GM12878 (cell line): ENCODE results near the gene CEACAM21. TPM values are rescaled to one million over a fixed set of nuclear protein-coding genes. Genes with fewer than 3 reads are reported as not detected.

ENCODE experiments used
- ASH2L ChIP-seq: fragments of 300-600, 200-600 bp; sonication (generic); IDR thresholded peaks from 2 replicates; pipeline ENCODE4 v1.6.1; 2017; ENCODE audit warnings: low read depth, mild to moderate bottlenecking, borderline replicate concordance
- POU2F2 ChIP-seq: IDR thresholded peaks from 3 replicates; pipeline ENCODE4 v1.6.1; 2011; ENCODE audit warnings: low read depth, mild to moderate bottlenecking, low read length, borderline replicate concordance
- RAD51 ChIP-seq: fragments of 450-650 bp; IDR thresholded peaks from 2 replicates; pipeline ENCODE4 v1.6.1; 2016; ENCODE audit warnings: moderate library complexity, mild to moderate bottlenecking, inconsistent platforms
- ZZZ3 ChIP-seq: IDR thresholded peaks from 2 replicates; pipeline ENCODE4 v1.6.1; 2011; ENCODE audit warnings: low read depth; ENCODE audit not compliant: control insufficient read depth, insufficient read length
- polyA plus RNA-seq, 11 experiments: library from polyadenylated mRNA; depleted of rRNA in 4 of 11; unstranded in 6 of 11; stranded (reverse) in 5 of 11; fragments of >200 nt; fragmentation: Nextera tagmentation in 4 of 11; fragmentation: Illumina TruSeq in 1 of 11; extraction: Ambion mirVana in 4 of 11; extraction: Trizol in 1 of 11; gene quantifications; 1 replicate in 1 of 11; 2 replicates in 10 of 11; pipeline versions ENCODE4 v1.2.1 to v1.2.3, GENCODE V29; 2011 to 2016; ENCODE audit warnings: inconsistent platforms in 2 of 11, missing spikeins in 2 of 11, low read depth in 1 of 11
- total RNA-seq, 4 experiments: library from RNA; depleted of rRNA in 3 of 4; stranded (reverse); fragments of >200 nt in 3 of 4; fragmentation: Illumina TruSeq in 1 of 4; extraction: Trizol in 1 of 4; gene quantifications; 2 replicates each; pipeline versions ENCODE4 v1.2.1 to v1.2.3, GENCODE V29; 2013 to 2021
- TF ChIP-seq, protein P1 (sequence below): fragments of 450-650 bp; IDR thresholded peaks from 2 replicates; pipeline ENCODE4 v1.6.1; 2017; ENCODE audit warnings: mild to moderate bottlenecking, moderate library complexity
- TF ChIP-seq, protein P2 (sequence below): fragments of 450-650 bp; formaldehyde crosslinking; IDR thresholded peaks from 2 replicates; pipeline ENCODE4 v1.4.0; 2020; ENCODE audit warnings: mild to moderate bottlenecking, moderate library complexity
- TF ChIP-seq, protein P3 (sequence below): fragments of 450-650 bp; IDR thresholded peaks from 2 replicates; pipeline ENCODE4 v1.6.1; 2017; ENCODE audit warnings: mild to moderate bottlenecking, low read depth, inconsistent platforms; ENCODE audit not compliant: poor library complexity, severe bottlenecking
- TF ChIP-seq, protein P4 (sequence below): fragments of 450-650 bp; IDR thresholded peaks from 2 replicates; pipeline ENCODE4 v1.6.1; 2017; ENCODE audit warnings: mild to moderate bottlenecking, moderate library complexity
- TF ChIP-seq, protein P5 (sequence below): fragments of 450-650 bp; formaldehyde crosslinking; IDR thresholded peaks from 2 replicates; pipeline ENCODE4 v1.5.0; 2022; ENCODE audit warnings: mild to moderate bottlenecking, missing genetic modification characterization

The CEACAM21 gene
- total and polyA plus RNA-seq, 10 of the 15 experiments (the other 5 are each of a cell fraction or from before 2014, with no cell fraction given), result 0.87 to 13.6 (median 8.1) TPM

DNA sequence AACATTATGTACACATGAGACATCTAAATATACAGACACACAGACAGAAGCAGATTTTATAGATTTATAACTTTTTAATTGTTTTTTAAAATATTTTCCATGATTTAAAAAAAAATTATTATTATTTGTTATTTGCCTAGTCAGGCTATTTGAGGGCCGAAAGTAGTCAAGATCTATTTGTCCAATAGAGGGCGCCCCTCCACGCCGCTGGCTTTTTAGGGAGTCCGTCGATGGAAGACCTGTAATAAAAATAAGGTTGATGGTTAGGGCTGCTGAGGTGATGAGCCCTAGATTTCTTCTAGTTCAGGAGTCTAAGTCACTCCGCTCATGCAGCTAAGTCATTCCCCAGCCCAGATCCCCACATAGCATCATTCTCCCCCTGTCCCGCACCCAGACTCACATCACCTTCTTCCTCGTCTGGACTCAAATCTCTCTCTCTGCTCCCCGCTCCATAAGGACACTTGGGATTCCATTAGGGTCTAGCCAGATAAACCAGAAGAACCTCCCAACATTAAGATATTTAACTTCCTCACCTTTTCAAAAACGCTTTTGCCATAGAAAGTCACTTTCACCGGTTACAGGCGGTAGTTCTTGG lies 33.9 kb upstream of the CEACAM21 start (continued):
- TF ChIP-seq, protein P1, sequence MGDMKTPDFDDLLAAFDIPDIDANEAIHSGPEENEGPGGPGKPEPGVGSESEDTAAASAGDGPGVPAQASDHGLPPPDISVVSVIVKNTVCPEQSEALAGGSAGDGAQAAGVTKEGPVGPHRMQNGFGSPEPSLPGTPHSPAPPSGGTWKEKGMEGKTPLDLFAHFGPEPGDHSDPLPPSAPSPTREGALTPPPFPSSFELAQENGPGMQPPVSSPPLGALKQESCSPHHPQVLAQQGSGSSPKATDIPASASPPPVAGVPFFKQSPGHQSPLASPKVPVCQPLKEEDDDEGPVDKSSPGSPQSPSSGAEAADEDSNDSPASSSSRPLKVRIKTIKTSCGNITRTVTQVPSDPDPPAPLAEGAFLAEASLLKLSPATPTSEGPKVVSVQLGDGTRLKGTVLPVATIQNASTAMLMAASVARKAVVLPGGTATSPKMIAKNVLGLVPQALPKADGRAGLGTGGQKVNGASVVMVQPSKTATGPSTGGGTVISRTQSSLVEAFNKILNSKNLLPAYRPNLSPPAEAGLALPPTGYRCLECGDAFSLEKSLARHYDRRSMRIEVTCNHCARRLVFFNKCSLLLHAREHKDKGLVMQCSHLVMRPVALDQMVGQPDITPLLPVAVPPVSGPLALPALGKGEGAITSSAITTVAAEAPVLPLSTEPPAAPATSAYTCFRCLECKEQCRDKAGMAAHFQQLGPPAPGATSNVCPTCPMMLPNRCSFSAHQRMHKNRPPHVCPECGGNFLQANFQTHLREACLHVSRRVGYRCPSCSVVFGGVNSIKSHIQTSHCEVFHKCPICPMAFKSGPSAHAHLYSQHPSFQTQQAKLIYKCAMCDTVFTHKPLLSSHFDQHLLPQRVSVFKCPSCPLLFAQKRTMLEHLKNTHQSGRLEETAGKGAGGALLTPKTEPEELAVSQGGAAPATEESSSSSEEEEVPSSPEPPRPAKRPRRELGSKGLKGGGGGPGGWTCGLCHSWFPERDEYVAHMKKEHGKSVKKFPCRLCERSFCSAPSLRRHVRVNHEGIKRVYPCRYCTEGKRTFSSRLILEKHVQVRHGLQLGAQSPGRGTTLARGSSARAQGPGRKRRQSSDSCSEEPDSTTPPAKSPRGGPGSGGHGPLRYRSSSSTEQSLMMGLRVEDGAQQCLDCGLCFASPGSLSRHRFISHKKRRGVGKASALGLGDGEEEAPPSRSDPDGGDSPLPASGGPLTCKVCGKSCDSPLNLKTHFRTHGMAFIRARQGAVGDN, result no peak
- TF ChIP-seq, protein P2, sequence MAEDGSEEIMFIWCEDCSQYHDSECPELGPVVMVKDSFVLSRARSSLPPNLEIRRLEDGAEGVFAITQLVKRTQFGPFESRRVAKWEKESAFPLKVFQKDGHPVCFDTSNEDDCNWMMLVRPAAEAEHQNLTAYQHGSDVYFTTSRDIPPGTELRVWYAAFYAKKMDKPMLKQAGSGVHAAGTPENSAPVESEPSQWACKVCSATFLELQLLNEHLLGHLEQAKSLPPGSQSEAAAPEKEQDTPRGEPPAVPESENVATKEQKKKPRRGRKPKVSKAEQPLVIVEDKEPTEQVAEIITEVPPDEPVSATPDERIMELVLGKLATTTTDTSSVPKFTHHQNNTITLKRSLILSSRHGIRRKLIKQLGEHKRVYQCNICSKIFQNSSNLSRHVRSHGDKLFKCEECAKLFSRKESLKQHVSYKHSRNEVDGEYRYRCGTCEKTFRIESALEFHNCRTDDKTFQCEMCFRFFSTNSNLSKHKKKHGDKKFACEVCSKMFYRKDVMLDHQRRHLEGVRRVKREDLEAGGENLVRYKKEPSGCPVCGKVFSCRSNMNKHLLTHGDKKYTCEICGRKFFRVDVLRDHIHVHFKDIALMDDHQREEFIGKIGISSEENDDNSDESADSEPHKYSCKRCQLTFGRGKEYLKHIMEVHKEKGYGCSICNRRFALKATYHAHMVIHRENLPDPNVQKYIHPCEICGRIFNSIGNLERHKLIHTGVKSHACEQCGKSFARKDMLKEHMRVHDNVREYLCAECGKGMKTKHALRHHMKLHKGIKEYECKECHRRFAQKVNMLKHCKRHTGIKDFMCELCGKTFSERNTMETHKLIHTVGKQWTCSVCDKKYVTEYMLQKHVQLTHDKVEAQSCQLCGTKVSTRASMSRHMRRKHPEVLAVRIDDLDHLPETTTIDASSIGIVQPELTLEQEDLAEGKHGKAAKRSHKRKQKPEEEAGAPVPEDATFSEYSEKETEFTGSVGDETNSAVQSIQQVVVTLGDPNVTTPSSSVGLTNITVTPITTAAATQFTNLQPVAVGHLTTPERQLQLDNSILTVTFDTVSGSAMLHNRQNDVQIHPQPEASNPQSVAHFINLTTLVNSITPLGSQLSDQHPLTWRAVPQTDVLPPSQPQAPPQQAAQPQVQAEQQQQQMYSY, result no peak
- TF ChIP-seq RAD51, result no peak
- TF ChIP-seq, protein P3, sequence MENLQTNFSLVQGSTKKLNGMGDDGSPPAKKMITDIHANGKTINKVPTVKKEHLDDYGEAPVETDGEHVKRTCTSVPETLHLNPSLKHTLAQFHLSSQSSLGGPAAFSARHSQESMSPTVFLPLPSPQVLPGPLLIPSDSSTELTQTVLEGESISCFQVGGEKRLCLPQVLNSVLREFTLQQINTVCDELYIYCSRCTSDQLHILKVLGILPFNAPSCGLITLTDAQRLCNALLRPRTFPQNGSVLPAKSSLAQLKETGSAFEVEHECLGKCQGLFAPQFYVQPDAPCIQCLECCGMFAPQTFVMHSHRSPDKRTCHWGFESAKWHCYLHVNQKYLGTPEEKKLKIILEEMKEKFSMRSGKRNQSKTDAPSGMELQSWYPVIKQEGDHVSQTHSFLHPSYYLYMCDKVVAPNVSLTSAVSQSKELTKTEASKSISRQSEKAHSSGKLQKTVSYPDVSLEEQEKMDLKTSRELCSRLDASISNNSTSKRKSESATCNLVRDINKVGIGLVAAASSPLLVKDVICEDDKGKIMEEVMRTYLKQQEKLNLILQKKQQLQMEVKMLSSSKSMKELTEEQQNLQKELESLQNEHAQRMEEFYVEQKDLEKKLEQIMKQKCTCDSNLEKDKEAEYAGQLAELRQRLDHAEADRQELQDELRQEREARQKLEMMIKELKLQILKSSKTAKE, result peak; percentile 31
- TF ChIP-seq, protein P4, sequence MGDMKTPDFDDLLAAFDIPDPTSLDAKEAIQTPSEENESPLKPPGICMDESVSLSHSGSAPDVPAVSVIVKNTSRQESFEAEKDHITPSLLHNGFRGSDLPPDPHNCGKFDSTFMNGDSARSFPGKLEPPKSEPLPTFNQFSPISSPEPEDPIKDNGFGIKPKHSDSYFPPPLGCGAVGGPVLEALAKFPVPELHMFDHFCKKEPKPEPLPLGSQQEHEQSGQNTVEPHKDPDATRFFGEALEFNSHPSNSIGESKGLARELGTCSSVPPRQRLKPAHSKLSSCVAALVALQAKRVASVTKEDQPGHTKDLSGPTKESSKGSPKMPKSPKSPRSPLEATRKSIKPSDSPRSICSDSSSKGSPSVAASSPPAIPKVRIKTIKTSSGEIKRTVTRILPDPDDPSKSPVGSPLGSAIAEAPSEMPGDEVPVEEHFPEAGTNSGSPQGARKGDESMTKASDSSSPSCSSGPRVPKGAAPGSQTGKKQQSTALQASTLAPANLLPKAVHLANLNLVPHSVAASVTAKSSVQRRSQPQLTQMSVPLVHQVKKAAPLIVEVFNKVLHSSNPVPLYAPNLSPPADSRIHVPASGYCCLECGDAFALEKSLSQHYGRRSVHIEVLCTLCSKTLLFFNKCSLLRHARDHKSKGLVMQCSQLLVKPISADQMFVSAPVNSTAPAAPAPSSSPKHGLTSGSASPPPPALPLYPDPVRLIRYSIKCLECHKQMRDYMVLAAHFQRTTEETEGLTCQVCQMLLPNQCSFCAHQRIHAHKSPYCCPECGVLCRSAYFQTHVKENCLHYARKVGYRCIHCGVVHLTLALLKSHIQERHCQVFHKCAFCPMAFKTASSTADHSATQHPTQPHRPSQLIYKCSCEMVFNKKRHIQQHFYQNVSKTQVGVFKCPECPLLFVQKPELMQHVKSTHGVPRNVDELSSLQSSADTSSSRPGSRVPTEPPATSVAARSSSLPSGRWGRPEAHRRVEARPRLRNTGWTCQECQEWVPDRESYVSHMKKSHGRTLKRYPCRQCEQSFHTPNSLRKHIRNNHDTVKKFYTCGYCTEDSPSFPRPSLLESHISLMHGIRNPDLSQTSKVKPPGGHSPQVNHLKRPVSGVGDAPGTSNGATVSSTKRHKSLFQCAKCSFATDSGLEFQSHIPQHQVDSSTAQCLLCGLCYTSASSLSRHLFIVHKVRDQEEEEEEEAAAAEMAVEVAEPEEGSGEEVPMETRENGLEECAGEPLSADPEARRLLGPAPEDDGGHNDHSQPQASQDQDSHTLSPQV, result no peak
- TF ChIP-seq, protein P5, sequence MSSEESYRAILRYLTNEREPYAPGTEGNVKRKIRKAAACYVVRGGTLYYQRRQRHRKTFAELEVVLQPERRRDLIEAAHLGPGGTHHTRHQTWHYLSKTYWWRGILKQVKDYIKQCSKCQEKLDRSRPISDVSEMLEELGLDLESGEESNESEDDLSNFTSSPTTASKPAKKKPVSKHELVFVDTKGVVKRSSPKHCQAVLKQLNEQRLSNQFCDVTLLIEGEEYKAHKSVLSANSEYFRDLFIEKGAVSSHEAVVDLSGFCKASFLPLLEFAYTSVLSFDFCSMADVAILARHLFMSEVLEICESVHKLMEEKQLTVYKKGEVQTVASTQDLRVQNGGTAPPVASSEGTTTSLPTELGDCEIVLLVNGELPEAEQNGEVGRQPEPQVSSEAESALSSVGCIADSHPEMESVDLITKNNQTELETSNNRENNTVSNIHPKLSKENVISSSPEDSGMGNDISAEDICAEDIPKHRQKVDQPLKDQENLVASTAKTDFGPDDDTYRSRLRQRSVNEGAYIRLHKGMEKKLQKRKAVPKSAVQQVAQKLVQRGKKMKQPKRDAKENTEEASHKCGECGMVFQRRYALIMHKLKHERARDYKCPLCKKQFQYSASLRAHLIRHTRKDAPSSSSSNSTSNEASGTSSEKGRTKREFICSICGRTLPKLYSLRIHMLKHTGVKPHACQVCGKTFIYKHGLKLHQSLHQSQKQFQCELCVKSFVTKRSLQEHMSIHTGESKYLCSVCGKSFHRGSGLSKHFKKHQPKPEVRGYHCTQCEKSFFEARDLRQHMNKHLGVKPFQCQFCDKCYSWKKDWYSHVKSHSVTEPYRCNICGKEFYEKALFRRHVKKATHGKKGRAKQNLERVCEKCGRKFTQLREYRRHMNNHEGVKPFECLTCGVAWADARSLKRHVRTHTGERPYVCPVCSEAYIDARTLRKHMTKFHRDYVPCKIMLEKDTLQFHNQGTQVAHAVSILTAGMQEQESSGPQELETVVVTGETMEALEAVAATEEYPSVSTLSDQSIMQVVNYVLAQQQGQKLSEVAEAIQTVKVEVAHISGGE (CRISPR knock-in tag), result no peak
- TF ChIP-seq ZZZ3, result no peak
- no peak for TF ChIP-seq POU2F2
- TF ChIP-seq ASH2L, result no peak
